ENCODE data around the gene UBE2J1. TPM values are rescaled to one million over a fixed set of nuclear protein-coding genes. Genes with fewer than 3 reads are reported as not detected.

The UBE2J1 gene
- total RNA-seq, 2 experiments from 2014 or later, result 34.7 to 34.9 TPM

GRCh38 chr6:89287351-89288028 lies 65.0 kb downstream of the UBE2J1 start:
- Mint-ChIP-seq H3K27me3 (no peaks in the 10 kb centered on the region), H3K27ac (no peak overlapping the region), H3K36me3 (ENCODE audit: low read depth) (no peaks in the 10 kb centered on the region), H3K4me1 (ENCODE audit: low read depth) (no peaks in the 10 kb centered on the region), H3K4me3 (no peak overlapping the region), H3K9me3 (no peaks in the 10 kb centered on the region)
- POLR2A ChIA-PET, result no interaction called here
- DNase-seq, result no peak
- Histone ChIP-seq H3K27me3 (ENCODE audit: control insufficient read depth in 1 of 2, insufficient read depth in 2 of 2, low read length in 2 of 2) (no peaks in the 10 kb centered on the region), H3K4me3 (ENCODE audit: low read length) (no peak overlapping the region), H3K9me3 (ENCODE audit: control insufficient read depth in 1 of 2, insufficient read depth in 1 of 2, low read length in 2 of 2) (no peaks in the 10 kb centered on the region), H3K36me3 (ENCODE audit: insufficient read depth, low read length) (no peaks in the 10 kb centered on the region), H3K4me1 (ENCODE audit: insufficient read depth, low read length) (no peaks in the 10 kb centered on the region), H3K27ac (ENCODE audit: low read depth in 1 of 2, low read length in 2 of 2) (no peak overlapping the region)
- no peak for ATAC-seq (ENCODE audit: poor library complexity)
- CTCF ChIA-PET, result no interaction called here
- TF ChIP-seq, protein P1, sequence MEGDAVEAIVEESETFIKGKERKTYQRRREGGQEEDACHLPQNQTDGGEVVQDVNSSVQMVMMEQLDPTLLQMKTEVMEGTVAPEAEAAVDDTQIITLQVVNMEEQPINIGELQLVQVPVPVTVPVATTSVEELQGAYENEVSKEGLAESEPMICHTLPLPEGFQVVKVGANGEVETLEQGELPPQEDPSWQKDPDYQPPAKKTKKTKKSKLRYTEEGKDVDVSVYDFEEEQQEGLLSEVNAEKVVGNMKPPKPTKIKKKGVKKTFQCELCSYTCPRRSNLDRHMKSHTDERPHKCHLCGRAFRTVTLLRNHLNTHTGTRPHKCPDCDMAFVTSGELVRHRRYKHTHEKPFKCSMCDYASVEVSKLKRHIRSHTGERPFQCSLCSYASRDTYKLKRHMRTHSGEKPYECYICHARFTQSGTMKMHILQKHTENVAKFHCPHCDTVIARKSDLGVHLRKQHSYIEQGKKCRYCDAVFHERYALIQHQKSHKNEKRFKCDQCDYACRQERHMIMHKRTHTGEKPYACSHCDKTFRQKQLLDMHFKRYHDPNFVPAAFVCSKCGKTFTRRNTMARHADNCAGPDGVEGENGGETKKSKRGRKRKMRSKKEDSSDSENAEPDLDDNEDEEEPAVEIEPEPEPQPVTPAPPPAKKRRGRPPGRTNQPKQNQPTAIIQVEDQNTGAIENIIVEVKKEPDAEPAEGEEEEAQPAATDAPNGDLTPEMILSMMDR (IDR thresholded peaks at IDR 0.05), result no peak
- intact Hi-C loops (cut with DNase I, micrococcal nuclease), result no loop called here

DNA sequence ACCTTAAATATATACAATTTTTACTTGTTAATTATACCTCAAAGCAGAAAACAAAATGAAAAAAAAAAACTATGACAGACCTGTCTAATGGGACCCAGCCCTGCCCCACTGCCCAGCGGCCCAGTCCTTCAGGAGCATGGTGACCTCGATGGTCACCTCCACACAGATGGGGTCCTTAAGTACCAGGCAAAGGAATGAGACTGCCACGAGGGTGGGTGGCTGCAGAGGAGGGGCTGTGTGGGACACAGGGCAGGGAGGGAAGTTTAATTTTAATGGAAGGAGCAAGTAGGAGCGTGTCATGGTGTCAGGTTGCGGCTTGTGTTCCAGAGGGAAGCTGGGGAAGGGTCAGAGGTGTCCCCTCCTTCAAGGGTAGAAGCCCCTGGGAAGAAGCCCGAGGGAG lies 66.0 kb downstream of the UBE2J1 start:
- no peak overlapping the region for H3K27ac ChIP-seq (ENCODE audit: low read depth in 1 of 2, low read length in 2 of 2)
- DNase-seq, result no peak
- POLR2A ChIA-PET, result no interaction called here
- intact Hi-C loops (cut with DNase I, micrococcal nuclease), result no loop called here
- Mint-ChIP-seq H3K4me1 (ENCODE audit: low read depth) (no peaks in the 10 kb centered on the region), H3K36me3 (ENCODE audit: low read depth) (no peaks in the 10 kb centered on the region), H3K9me3 (no peaks in the 10 kb centered on the region), H3K27me3 (no peaks in the 10 kb centered on the region), H3K27ac (no peak overlapping the region), H3K4me3 (no peak overlapping the region)
- H3K4me1 ChIP-seq (ENCODE audit: insufficient read depth, low read length), result peaks cover 3% of the 10 kb centered on the region
- CTCF ChIA-PET, result no interaction called here
- no peaks in the 10 kb centered on the region for H3K27me3 ChIP-seq (ENCODE audit: control insufficient read depth in 1 of 2, insufficient read depth in 2 of 2, low read length in 2 of 2)
- no peaks in the 10 kb centered on the region for H3K36me3 ChIP-seq (ENCODE audit: insufficient read depth, low read length)
- ATAC-seq (ENCODE audit: poor library complexity), result no peak
- H3K9me3 ChIP-seq (ENCODE audit: control insufficient read depth in 1 of 2, insufficient read depth in 1 of 2, low read length in 2 of 2), result no peaks in the 10 kb centered on the region
- TF ChIP-seq, protein P1 (IDR thresholded peaks at IDR 0.05), result no peak
- H3K4me3 ChIP-seq (ENCODE audit: low read length), result no peak overlapping the region

- Histone ChIP-seq H3K36me3 (ENCODE audit: insufficient read depth, low read length) (no peaks in the 10 kb centered on the region), H3K27me3 (ENCODE audit: control insufficient read depth in 1 of 2, insufficient read depth in 2 of 2, low read length in 2 of 2) (no peaks in the 10 kb centered on the region), H3K27ac (ENCODE audit: low read depth in 1 of 2, low read length in 2 of 2) (no peak overlapping the region), H3K9me3 (ENCODE audit: control insufficient read depth in 1 of 2, insufficient read depth in 1 of 2, low read length in 2 of 2) (no peaks in the 10 kb centered on the region), H3K4me3 (ENCODE audit: low read length) (no peak overlapping the region), H3K4me1 (ENCODE audit: insufficient read depth, low read length) (peaks cover 3% of the 10 kb centered on the region)
- H3K4me1 Mint-ChIP-seq (ENCODE audit: low read depth), result no peaks in the 10 kb centered on the region
- no peaks in the 10 kb centered on the region for H3K36me3 Mint-ChIP-seq (ENCODE audit: low read depth)
- DNase-seq, result no peak
- H3K27ac Mint-ChIP-seq, result no peak overlapping the region
- ChIA-PET CTCF (no interaction called here), POLR2A (no interaction called here)
- H3K9me3 Mint-ChIP-seq, result no peaks in the 10 kb centered on the region
- no peaks in the 10 kb centered on the region for H3K27me3 Mint-ChIP-seq
- intact Hi-C loops (cut with DNase I, micrococcal nuclease), result loop anchor here in 1 of 2 experiments (5.0 kb wide), 1 partner anchor 87 kb away; no protein-coding TSS in a partner anchor
- no peak for ATAC-seq (ENCODE audit: poor library complexity)
- H3K4me3 Mint-ChIP-seq, result no peak overlapping the region
- TF ChIP-seq, protein P1 (IDR thresholded peaks at IDR 0.05), result no peak
Observed at GRCh38 chr6:89284963-89285735, 67.4 kb downstream of the UBE2J1 start.

Measured in CD4-positive, alpha-beta T cell (primary cell).